ENCODE results near the gene DCAF15.

The DCAF15 gene

GRCh38 chr19:13931391-13932148 lies 20.7 kb upstream of the DCAF15 start:
- no peak for DNase-seq (ENCODE audit: low spot score)

GRCh38 chr19:13932149-13932637 lies 20.1 kb upstream of the DCAF15 start:
- DNase-seq (ENCODE audit: low spot score): no peak

- no peak for DNase-seq (ENCODE audit: low spot score)
Observed at GRCh38 chr19:13932911-13933393, 19.4 kb upstream of the DCAF15 start.

DNA sequence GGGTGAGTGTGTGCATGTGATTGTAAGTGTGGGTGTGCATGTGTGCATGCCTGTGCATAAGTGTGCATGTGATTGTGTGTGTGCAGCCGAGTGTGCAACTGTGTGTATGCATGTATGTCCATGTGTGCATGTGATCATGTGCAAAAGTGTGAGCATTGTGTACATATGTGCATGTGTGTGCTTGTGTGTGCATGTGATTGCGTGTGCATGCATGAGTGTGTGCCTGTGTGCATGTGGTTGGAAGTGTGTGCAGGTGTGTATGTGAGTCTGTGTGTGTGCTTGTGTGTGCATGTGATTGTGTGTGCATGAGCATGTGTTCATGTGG lies 17.6 kb upstream of the DCAF15 start:
- no peak for DNase-seq (ENCODE audit: low spot score)

DNA sequence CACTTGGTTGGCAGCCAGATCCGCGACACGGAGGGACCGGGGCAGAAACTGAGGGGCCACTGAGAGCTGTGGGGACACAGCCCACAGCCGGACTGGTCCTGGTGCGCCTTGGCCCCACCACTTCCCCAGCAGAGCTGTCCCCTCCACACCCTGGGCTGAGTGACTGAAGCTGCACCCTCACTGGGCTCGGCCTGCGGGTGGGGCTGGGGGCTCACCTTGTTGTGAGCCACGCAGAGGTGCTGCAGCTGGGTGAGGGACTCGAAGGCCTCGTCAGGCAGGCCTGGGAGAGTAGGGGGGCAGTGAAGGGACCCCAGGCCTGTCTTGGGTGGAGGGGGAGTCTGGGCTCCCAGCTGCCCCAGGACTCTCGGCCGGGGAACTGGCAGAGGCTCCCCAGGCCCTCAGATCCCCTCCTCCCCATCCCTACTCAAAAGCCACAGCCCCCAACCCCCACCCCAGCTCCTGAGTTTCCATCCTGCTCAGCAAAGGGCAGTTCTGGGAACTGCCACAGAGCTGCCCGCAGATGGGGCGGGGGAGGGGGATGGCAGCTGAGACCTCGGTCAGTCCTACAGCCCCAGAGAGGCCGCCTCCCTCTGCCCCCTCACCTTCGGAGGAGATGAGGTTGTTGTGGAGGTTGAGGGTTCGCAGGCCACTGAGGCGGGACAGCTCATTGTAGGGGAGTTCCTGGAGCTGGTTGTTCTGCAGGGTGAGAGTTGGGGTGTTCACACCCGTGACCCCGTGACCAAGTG lies 16.4 kb upstream of the DCAF15 start:
- no peak for DNase-seq (ENCODE audit: low spot score)

DNA sequence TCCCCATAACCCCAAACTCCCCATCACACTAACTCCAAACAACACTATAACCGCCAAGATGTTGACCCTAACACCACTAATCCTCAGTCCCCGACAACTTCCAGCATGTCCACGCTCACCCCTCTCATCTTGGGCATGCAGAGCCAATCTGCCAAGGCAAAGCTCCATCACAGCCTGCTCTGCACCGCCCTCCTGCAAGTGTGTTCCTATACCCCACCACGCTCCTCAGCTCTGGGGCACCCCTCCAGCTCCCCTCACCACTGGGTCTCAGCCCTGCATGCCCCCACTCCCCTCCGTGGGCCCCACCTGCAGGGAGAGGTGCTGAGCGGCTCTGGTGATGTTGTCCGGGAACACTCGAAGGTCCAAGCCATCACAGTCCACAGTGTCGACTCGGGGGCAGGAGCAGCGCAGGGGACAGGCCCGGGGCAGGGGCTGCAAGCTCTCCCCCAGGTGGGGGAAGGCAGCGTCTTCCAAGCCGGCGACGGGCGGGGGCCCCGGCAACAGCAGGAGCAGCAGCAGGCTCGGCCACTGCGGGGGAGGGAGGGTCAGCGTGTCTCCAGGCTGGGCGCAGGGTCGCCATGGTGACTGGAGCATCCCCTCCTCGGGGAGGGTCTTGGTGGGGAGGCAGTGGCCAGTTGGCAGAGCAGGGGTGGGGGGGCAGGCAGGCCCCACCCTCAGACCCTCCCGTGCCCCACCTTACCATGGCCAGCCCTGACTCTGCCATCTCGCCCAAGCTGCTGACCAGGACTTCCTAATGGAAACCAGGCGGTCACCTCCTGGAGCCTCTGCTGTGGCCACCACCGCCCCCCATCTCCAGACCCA lies 14.6 kb upstream of the DCAF15 start:
- no peak for DNase-seq (ENCODE audit: low spot score)

DNA sequence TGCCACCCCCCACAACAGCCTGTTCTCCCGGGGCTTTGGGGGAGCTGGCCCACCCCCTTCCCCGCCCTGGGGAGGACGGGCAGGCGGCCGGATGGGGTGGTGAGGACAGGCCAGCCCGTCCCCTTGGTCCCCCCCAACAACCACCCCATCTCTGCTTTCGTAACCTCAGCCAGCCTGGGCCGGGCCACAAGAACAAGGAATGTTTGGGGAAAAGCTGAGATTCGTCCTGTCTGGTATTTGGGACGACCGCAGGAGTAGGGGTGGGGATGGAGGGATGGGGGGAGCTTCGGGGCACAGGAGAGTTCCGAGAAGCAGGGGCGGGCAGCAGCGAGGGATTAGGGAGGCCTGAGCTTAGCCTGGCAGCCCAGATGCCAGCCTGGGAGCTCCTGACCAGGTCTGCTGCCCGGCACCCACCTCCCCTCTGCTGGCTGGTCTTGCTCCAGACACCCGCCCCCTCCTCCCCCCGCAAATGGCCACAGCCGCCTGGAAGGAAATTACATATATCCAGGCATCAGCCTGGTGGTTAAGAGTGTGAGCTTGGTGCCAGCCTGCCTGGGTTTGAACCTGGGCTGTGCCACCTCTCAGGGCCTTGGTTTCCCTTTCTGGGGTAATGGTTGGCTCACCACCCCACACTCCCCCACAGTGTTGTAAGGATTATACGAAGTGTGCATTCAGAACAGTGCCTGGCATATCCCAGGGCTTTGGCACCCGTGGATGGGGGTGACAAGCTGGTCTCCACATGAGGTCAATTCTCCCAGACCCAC lies 13.8 kb upstream of the DCAF15 start, which contains the start of gene PODNL1:
TSS of gene PODNL1 (minus strand) at position 117 of the 764 bp plus-strand sequence. CDS start 236 bp downstream, outside the sequence.
- no peak for DNase-seq (ENCODE audit: low spot score)

- no peak for DNase-seq (ENCODE audit: low spot score)
Observed at GRCh38 chr19:13942023-13942684, 10.2 kb upstream of the DCAF15 start.

GRCh38 chr19:13946414-13946813 lies 5.9 kb upstream of the DCAF15 start:
- no peak for DNase-seq (ENCODE audit: low spot score)

DNA sequence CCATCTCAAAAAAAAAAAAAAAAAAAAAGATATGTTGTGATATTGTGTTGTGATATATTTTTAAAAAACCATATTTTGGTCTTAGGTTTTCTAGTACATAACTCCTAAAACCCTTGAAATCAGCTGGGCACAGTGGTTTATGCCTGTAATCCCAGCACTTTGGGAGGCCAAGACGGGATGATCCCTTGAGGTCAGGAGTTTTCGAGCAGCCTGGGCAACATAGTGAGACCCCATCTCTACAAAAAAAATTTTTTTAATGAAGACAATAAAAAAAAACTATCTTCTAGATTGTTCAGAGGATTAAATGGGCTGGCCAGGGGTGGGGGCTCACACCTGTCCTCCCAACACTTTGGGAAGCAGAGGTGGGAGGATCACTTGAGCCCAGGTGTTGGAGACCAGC lies 1.3 kb upstream of the DCAF15 start:
- DNase-seq (ENCODE audit: low spot score): no peak

DNA sequence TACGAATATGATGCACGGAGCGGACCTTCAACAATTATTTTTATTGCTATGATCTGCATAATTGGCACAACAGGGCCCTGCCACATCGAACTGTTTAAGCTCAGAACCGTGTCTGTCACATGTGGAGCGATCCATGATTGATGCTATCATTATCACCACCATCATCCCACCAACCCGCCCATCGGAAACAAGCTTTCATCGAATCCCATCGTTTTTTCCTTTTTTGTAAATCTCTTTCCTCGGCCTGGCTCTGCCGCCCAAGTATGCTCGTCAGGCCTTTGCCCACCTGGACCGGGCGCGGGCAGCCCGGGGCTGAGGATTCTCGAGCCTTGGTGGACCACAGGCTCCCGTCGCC lies 533 bp upstream of the DCAF15 start:
- no peak for DNase-seq (ENCODE audit: low spot score)

DNA sequence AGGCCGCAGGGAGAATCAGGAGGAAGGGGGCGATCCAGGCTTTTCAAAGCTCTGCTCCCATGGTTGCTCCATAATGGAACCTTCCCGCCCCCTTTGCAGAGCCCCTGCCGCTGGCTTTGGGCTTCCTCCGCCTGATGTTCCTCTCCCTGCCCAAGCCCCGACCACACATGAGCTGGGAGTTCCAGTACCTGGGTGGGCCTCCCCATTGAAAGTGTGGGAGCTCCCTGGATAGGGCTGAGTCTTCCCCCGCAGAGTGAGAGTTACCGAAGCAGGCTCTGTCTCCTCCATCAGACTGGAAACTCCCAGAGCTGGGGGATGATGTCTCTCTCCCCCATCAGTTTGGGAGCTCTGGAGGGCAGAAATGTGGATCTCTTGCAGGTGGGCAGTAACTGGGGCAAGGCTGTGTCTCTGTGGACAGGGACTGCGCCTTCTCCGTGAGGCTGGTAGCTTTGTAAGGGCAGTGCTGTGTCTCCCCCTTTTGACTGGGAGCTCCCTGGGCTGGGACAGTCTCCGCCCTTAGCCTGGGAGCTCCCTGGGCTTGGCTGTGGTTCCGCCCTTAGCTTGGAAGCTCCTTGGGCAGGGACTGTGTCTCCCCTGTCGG lies 722 bp downstream of the DCAF15 start:
- DNase-seq (ENCODE audit: low spot score): peak; percentile 59

DNA sequence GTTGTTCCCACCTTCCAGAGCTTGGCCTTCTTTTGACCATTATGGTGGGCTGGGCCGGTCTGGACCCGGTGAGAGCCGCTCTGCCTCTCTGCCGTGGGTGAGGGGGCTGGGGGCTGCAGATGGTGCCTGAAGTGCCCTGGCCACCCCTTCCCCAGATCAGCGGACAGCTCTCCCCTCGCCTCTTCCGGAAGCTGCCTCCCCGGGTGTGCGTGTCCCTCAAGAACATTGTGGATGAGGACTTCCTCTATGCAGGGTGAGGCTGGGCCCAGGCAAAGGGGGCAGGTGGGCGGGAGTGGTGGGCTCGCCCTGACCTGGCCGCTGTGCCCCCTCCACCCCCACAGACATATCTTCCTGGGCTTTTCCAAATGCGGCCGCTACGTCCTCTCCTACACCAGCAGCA lies 1.9 kb downstream of the DCAF15 start:
- DNase-seq (ENCODE audit: low spot score): no peak

DNA sequence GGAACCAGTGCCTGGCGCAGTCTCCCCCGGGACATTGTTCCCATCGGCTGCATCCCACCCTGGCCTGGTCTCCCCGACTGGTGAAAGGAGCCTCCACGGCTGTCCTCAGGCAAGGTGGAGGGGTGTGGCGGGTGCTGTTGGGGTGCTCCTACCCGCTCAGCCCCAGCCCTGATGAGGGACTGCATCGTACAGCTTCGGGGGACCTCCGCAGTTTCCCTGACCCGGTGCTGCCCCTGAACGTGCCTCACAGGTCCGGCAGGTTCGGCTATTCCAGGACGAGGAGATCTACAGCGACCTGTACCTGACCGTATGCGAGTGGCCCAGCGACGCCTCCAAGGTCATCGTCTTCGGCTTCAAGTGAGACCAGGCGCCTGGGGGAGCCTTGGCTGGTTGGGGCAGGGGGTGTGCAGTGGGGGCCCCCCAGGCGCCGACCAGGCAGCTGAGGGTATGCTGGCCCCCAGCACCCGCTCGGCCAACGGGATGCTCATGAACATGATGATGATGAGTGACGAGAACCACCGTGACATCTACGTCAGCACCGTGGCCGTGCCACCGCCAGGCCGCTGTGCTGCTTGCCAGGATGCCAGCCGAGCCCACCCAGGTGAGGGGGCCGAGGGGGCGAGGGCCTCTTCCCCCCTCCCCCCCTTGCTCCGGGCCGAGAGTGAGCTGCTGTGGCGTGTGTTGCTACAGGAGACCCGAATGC lies 3.5 kb downstream of the DCAF15 start:
- DNase-seq (ENCODE audit: low spot score): no peak

DNA sequence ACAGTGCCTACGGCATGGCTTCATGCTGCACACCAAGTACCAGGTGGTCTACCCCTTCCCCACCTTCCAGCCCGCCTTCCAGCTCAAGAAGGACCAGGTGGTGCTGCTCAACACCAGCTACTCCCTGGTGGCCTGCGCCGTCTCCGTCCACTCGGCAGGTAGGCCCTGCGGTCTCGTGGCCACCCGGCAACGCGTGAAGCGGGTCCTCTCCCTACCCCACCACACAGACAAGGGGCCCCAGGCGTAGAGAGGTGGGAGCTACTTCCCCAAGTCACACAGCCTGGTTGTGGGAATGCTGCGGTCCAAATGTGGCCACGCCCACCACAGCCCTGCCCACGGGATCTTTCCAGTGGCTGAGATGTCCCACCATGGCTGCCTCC lies 4.0 kb downstream of the DCAF15 start:
- DNase-seq (ENCODE audit: low spot score): no peak

DNA sequence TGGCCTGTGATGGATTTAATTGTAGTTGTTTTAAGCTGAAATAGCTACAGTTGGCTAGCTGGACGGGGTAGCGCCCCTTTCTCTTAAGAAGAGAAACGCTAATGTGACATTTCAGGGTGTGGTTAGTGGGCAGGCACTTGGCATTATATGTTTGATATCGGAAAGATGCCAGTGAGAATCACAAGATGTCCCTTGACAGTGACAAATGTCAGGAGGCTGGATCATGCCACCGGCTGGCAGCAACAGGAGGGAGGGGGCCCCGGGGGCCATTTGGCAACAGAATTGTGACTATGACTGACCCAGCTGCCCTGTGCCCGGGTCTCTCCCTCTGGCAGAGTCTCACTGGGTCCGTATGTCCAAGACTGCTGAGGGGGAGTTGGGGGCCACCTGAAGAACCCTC lies 4.7 kb downstream of the DCAF15 start:
- no peak for DNase-seq (ENCODE audit: low spot score)

GRCh38 chr19:13958043-13958442 lies 5.7 kb downstream of the DCAF15 start:
- no peak for DNase-seq (ENCODE audit: low spot score)

GRCh38 chr19:13959141-13959961 lies 7.0 kb downstream of the DCAF15 start:
- no peak for DNase-seq (ENCODE audit: low spot score)
